Activated T-helper 2 cell treated with anti-CD3 and anti-CD28 coated beads, Interferon-gamma antibody, Interleukin-2, Interleukin-4, amounts not matched to agents 10 μg/mL and 5 μg/mL and 100 μg/mL, durations not matched to agents 14 hours and 24 hours and 36 hours (primary cell): Measurements from ENCODE around the gene ZDHHC7. TPM values are rescaled to one million over a fixed set of nuclear protein-coding genes. Genes with fewer than 3 reads are reported as not detected.

Experiments
- DNase-seq: peaks from one replicate; pipeline ENCODE4 v3.0.0; 2021; ENCODE audit warnings: low spot score
- H3K27ac Mint-ChIP-seq: one replicate; pipeline ENCODE4 v1.8.0; 2021; ENCODE audit warnings: mixed read lengths
- H3K27me3 Mint-ChIP-seq: one replicate; pipeline ENCODE4 v1.8.0; 2021; ENCODE audit warnings: low read depth, mixed read lengths
- H3K36me3 Mint-ChIP-seq: one replicate; pipeline ENCODE4 v1.8.0; 2021; ENCODE audit warnings: low read depth, mixed read lengths
- H3K4me1 Mint-ChIP-seq: one replicate; pipeline ENCODE4 v1.8.0; 2021; ENCODE audit warnings: low read depth, mixed read lengths
- H3K4me3 Mint-ChIP-seq: one replicate; pipeline ENCODE4 v1.8.0; 2021; ENCODE audit warnings: low read depth, mild to moderate bottlenecking, moderate library complexity, mixed read lengths
- H3K9me3 Mint-ChIP-seq: one replicate; pipeline ENCODE4 v1.8.0; 2021; ENCODE audit warnings: mixed read lengths
- intact Hi-C: fragments of 100-400 bp; cut with micrococcal nuclease; formaldehyde crosslinking; loops from one replicate; pipeline ENCODE4 v1.15.1; 2023
- total RNA-seq: library from RNA; stranded (reverse); gene quantifications from 2 replicates; pipeline ENCODE4 v1.2.3, GENCODE V29; 2022

The ZDHHC7 gene
- total RNA-seq, 1 donor from 2014 or later: 30.0 TPM

- no peak for DNase-seq
- no peaks in the 10 kb centered on the region for H3K36me3 Mint-ChIP-seq
- H3K4me3 Mint-ChIP-seq: no peak overlapping the region
- no peaks in the 10 kb centered on the region for H3K4me1 Mint-ChIP-seq
- H3K27ac Mint-ChIP-seq: no peak overlapping the region
- H3K27me3 Mint-ChIP-seq: peaks cover 2% of the 10 kb centered on the region
- H3K9me3 Mint-ChIP-seq: no peaks in the 10 kb centered on the region
- intact Hi-C loops: no loop called here
Measured at GRCh38 chr16:84959045-84959576, 52.2 kb downstream of the ZDHHC7 start.

- Mint-ChIP-seq H3K9me3 (no peaks in the 10 kb centered on the region), H3K36me3 (no peaks in the 10 kb centered on the region), H3K27me3 (peaks cover 2% of the 10 kb centered on the region), H3K27ac (no peak overlapping the region), H3K4me3 (no peak overlapping the region), H3K4me1 (no peaks in the 10 kb centered on the region)
- intact Hi-C loops: no loop called here
- DNase-seq: no peak
Measured at GRCh38 chr16:84957792-84958191, 53.5 kb downstream of the ZDHHC7 start.

GRCh38 chr16:84957192-84957591 is 54.1 kb downstream of the ZDHHC7 start:
- no peaks in the 10 kb centered on the region for H3K4me1 Mint-ChIP-seq
- DNase-seq: no peak
- no peak overlapping the region for H3K4me3 Mint-ChIP-seq
- H3K9me3 Mint-ChIP-seq: no peaks in the 10 kb centered on the region
- intact Hi-C loops: no loop called here
- peaks cover 2% of the 10 kb centered on the region for H3K27me3 Mint-ChIP-seq
- no peak overlapping the region for H3K27ac Mint-ChIP-seq
- H3K36me3 Mint-ChIP-seq: no peaks in the 10 kb centered on the region

- Mint-ChIP-seq H3K27me3 (no peaks in the 10 kb centered on the region), H3K9me3 (no peaks in the 10 kb centered on the region), H3K36me3 (no peaks in the 10 kb centered on the region), H3K27ac (no peak overlapping the region), H3K4me3 (no peak overlapping the region), H3K4me1 (no peaks in the 10 kb centered on the region)
- DNase-seq: no peak
- intact Hi-C loops: no loop called here
Measured at GRCh38 chr16:84955427-84955826, 55.9 kb downstream of the ZDHHC7 start.

GRCh38 chr16:84953190-84953746 is 58.1 kb downstream of the ZDHHC7 start:
- intact Hi-C loops: loop anchor here (2.0 kb wide), 2 partner anchors 28 to 330 kb away; no protein-coding TSS in a partner anchor
- Mint-ChIP-seq H3K36me3 (no peaks in the 10 kb centered on the region), H3K4me3 (no peak overlapping the region), H3K27me3 (no peaks in the 10 kb centered on the region), H3K27ac (no peak overlapping the region), H3K4me1 (no peaks in the 10 kb centered on the region), H3K9me3 (no peaks in the 10 kb centered on the region)
- DNase-seq: no peak

GRCh38 chr16:84952335-84953189 is 58.8 kb downstream of the ZDHHC7 start:
- intact Hi-C loops: loop anchor here (1.0 to 2.0 kb wide), 3 partner anchors 28 to 330 kb away; no protein-coding TSS in a partner anchor
- Mint-ChIP-seq H3K4me1 (no peaks in the 10 kb centered on the region), H3K27me3 (no peaks in the 10 kb centered on the region), H3K4me3 (no peak overlapping the region), H3K27ac (no peak overlapping the region), H3K36me3 (no peaks in the 10 kb centered on the region), H3K9me3 (no peaks in the 10 kb centered on the region)
- peak; percentile 59 for DNase-seq

GRCh38 chr16:84950906-84951305 is 60.4 kb downstream of the ZDHHC7 start:
- no peak overlapping the region for H3K27ac Mint-ChIP-seq
- no peak overlapping the region for H3K4me3 Mint-ChIP-seq
- peak; percentile 18 for DNase-seq
- intact Hi-C loops: no loop called here
- H3K36me3 Mint-ChIP-seq: no peaks in the 10 kb centered on the region
- H3K4me1 Mint-ChIP-seq: no peaks in the 10 kb centered on the region
- H3K9me3 Mint-ChIP-seq: no peaks in the 10 kb centered on the region
- no peaks in the 10 kb centered on the region for H3K27me3 Mint-ChIP-seq

- DNase-seq: no peak
- Mint-ChIP-seq H3K9me3 (no peaks in the 10 kb centered on the region), H3K27ac (no peak overlapping the region), H3K4me3 (no peak overlapping the region), H3K4me1 (no peaks in the 10 kb centered on the region), H3K27me3 (peaks cover 2% of the 10 kb centered on the region), H3K36me3 (no peaks in the 10 kb centered on the region)
- intact Hi-C loops: no loop called here
Measured at GRCh38 chr16:84949772-84950436, 61.4 kb downstream of the ZDHHC7 start.

- Mint-ChIP-seq H3K36me3 (no peaks in the 10 kb centered on the region), H3K4me3 (no peak overlapping the region), H3K27ac (no peak overlapping the region), H3K4me1 (no peaks in the 10 kb centered on the region), H3K27me3 (peaks cover 2% of the 10 kb centered on the region), H3K9me3 (no peaks in the 10 kb centered on the region)
- intact Hi-C loops: no loop called here
- no peak for DNase-seq
Measured at GRCh38 chr16:84948851-84949610, 62.3 kb downstream of the ZDHHC7 start.

- no peaks in the 10 kb centered on the region for H3K36me3 Mint-ChIP-seq
- H3K4me1 Mint-ChIP-seq: no peaks in the 10 kb centered on the region
- H3K9me3 Mint-ChIP-seq: no peaks in the 10 kb centered on the region
- intact Hi-C loops: no loop called here
- peaks cover 2% of the 10 kb centered on the region for H3K27me3 Mint-ChIP-seq
- H3K27ac Mint-ChIP-seq: no peak overlapping the region
- DNase-seq: no peak
- H3K4me3 Mint-ChIP-seq: no peak overlapping the region
Measured at GRCh38 chr16:84947996-84948850, 63.1 kb downstream of the ZDHHC7 start.

- DNase-seq: no peak
- H3K9me3 Mint-ChIP-seq: no peaks in the 10 kb centered on the region
- peaks cover 2% of the 10 kb centered on the region for H3K27me3 Mint-ChIP-seq
- H3K27ac Mint-ChIP-seq: no peak overlapping the region
- no peaks in the 10 kb centered on the region for H3K36me3 Mint-ChIP-seq
- intact Hi-C loops: no loop called here
- H3K4me1 Mint-ChIP-seq: no peaks in the 10 kb centered on the region
- no peak overlapping the region for H3K4me3 Mint-ChIP-seq
Measured at GRCh38 chr16:84947022-84947421, 64.3 kb downstream of the ZDHHC7 start.

GRCh38 chr16:84943620-84944019 is 67.7 kb downstream of the ZDHHC7 start:
- H3K27ac Mint-ChIP-seq: no peak overlapping the region
- H3K4me3 Mint-ChIP-seq: no peak overlapping the region
- no peaks in the 10 kb centered on the region for H3K4me1 Mint-ChIP-seq
- intact Hi-C loops: no loop called here
- H3K36me3 Mint-ChIP-seq: no peaks in the 10 kb centered on the region
- no peak for DNase-seq
- H3K9me3 Mint-ChIP-seq: no peaks in the 10 kb centered on the region
- peaks cover 2% of the 10 kb centered on the region for H3K27me3 Mint-ChIP-seq
